Sigmoid colon (tissue), 4 donors: ENCODE results near the gene ADGRL2.

Experiments used
- EP300 ChIP-seq, 4 donors: sonication (generic); formaldehyde crosslinking; IDR thresholded peaks; one replicate each; pipeline ENCODE4 v1.6.1; 2017; ENCODE audit warnings: antibody characterized with exemption in 4 of 4
- TF ChIP-seq, protein P1 (sequence below), 4 experiments: fragments of 450-650 bp in 3 of 4; fragments of 200-600 bp in 1 of 4; IDR thresholded peaks; one replicate each; pipeline ENCODE4 v1.5.1; 2016 to 2019; ENCODE audit warnings: antibody characterized with exemption in 4 of 4, mild to moderate bottlenecking in 3 of 4, moderate library complexity in 2 of 4

DNA sequence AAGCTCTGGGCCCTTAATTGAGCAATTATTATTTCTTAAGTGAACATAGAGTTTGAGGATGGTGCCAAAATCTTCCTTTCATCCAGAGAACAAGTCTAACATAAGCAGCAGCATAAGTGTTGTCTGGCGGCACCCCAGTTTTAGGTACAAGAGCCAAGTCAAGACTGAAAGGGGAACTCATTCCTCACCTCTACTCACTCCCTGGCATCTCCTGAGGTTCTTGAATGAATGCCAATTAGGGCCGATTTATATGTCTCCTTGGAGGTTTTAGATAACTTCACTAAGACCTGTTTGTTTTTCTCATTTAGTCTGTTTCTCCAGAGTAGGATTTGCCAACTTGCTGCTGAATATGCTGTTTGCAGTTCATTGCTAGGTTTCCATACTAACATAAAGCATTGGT is 42.6 kb upstream of the ADGRL2 start:
- TF ChIP-seq EP300 (IDR thresholded peaks at IDR 0.05), result no peak
- TF ChIP-seq, protein P1, sequence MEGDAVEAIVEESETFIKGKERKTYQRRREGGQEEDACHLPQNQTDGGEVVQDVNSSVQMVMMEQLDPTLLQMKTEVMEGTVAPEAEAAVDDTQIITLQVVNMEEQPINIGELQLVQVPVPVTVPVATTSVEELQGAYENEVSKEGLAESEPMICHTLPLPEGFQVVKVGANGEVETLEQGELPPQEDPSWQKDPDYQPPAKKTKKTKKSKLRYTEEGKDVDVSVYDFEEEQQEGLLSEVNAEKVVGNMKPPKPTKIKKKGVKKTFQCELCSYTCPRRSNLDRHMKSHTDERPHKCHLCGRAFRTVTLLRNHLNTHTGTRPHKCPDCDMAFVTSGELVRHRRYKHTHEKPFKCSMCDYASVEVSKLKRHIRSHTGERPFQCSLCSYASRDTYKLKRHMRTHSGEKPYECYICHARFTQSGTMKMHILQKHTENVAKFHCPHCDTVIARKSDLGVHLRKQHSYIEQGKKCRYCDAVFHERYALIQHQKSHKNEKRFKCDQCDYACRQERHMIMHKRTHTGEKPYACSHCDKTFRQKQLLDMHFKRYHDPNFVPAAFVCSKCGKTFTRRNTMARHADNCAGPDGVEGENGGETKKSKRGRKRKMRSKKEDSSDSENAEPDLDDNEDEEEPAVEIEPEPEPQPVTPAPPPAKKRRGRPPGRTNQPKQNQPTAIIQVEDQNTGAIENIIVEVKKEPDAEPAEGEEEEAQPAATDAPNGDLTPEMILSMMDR (IDR thresholded peaks at IDR 0.05), result no peak
